HG02970 (cell line): ENCODE data around the gene CCDC85B.

Experiments used
- ATAC-seq: cut with Tn5 transposase; IDR thresholded peaks from one replicate; pipeline ENCODE4 v1.9.1; 2021; ENCODE audit warnings: mild to moderate bottlenecking, moderate library complexity, moderate number of reproducible peaks; ENCODE audit not compliant: unreplicated experiment, low FRiP score

The CCDC85B gene

GRCh38 chr11:65900899-65901180 lies 10.4 kb downstream of the CCDC85B start:
- no peak for ATAC-seq

GRCh38 chr11:65903068-65903481 lies 12.6 kb downstream of the CCDC85B start:
- no peak for ATAC-seq

GRCh38 chr11:65903715-65904114 lies 13.2 kb downstream of the CCDC85B start:
- no peak for ATAC-seq

GRCh38 chr11:65906602-65907001 lies 16.1 kb downstream of the CCDC85B start:
- ATAC-seq: no peak

- no peak for ATAC-seq
Measured at GRCh38 chr11:65907878-65908277, 17.4 kb downstream of the CCDC85B start.

GRCh38 chr11:65911682-65912568 lies 21.5 kb downstream of the CCDC85B start:
- no peak for ATAC-seq

GRCh38 chr11:65912845-65913244 lies 22.4 kb downstream of the CCDC85B start:
- no peak for ATAC-seq

- ATAC-seq: no peak
Measured at GRCh38 chr11:65915101-65915820, 24.8 kb downstream of the CCDC85B start.

- no peak for ATAC-seq
Measured at GRCh38 chr11:65915821-65916251, 25.4 kb downstream of the CCDC85B start.

GRCh38 chr11:65916391-65916790 lies 25.9 kb downstream of the CCDC85B start:
- ATAC-seq: no peak

- no peak for ATAC-seq
Measured at GRCh38 chr11:65917077-65917433, 26.6 kb downstream of the CCDC85B start.

- no peak for ATAC-seq
Measured at GRCh38 chr11:65917434-65918210, 27.1 kb downstream of the CCDC85B start.

- peak; percentile 61 for ATAC-seq
Measured at GRCh38 chr11:65918211-65919140, 28.0 kb downstream of the CCDC85B start, which contains the start of gene C11orf68. TSS of gene C11orf68 (minus strand) at chr11:65919062. CDS start at chr11:65919031, 31 bp downstream.

- peak; percentile 83 for ATAC-seq
Measured at GRCh38 chr11:65919141-65919572, 28.7 kb downstream of the CCDC85B start, which contains the start of gene DRAP1. TSS of gene DRAP1 (plus strand) at chr11:65919426. CDS start at chr11:65919502, 76 bp downstream.

GRCh38 chr11:65919573-65920371 lies 29.3 kb downstream of the CCDC85B start:
- peak; percentile 36 for ATAC-seq

- no peak for ATAC-seq
Measured at GRCh38 chr11:65920372-65920802, 29.9 kb downstream of the CCDC85B start.

GRCh38 chr11:65921033-65921555 lies 30.6 kb downstream of the CCDC85B start:
- no peak for ATAC-seq

- no peak for ATAC-seq
Measured at GRCh38 chr11:65921876-65922275, 31.4 kb downstream of the CCDC85B start.

- ATAC-seq: no peak
Measured at GRCh38 chr11:65922565-65922964, 32.1 kb downstream of the CCDC85B start.
